Measurements from ENCODE around the gene SMURF2.
"Not testable (repeated sequence)": the region's sequence is repeated elsewhere in the genome, so short reads cannot be mapped to it uniquely, and the experiment has no call there.

Gene SMURF2

DNA sequence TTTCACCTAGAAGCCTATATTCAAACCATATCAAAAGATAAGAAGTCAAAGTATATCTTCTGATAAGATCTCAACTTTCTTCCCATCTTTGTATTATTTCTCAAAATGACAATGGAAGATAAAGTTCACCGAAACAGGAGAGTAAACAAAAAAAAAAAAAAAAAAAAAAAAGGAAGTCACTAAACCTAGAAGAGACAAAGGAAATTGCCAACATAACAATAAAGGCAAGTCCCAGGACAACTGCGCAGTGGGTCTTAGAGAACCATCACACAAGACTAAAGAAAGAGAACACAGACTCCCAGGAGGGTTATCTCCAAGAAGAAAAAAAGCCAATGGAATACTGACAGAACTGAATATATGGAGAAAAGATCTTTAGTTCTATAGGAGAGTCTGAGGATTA is 65.7 kb downstream of the SMURF2 start:
- no peak for DNase-seq

DNA sequence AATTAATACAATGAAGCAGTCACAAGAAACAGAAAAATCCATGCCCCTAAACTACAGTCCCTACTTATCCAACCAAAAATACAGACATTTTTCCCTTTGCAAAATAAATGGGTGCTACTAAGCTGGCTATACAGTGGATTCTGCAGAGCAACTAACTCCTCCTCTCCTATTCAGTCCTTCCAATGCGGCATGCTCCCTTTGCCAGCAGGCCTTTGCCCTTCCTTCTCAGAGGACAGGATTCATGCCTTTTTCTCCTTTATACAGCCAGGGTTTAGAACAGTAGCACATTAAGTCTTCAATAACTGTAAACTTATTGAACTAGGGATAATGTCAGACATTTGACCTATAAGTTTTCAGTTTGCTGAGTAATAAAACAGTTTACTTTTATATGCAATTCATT is 70.2 kb downstream of the SMURF2 start:
- no peak for DNase-seq

DNA sequence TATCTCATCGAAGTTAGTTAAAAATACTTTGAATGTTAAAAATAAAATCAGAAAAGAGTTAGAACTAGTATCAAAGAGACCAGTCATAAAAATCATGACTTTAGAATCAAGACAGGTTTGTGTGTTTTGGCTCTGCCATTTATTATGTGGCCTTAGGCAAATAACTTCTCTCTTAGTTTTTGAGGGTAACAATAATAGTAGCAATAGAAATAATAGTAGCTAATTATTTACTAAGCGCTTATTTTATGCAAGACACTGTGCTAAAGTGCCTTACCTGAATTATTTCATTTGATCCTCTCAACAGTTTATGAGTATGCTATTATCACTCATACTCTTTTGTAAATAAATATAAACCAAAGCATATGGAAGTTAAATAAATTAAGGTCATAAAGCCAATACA is 77.0 kb downstream of the SMURF2 start:
- DNase-seq = no peak

DNA sequence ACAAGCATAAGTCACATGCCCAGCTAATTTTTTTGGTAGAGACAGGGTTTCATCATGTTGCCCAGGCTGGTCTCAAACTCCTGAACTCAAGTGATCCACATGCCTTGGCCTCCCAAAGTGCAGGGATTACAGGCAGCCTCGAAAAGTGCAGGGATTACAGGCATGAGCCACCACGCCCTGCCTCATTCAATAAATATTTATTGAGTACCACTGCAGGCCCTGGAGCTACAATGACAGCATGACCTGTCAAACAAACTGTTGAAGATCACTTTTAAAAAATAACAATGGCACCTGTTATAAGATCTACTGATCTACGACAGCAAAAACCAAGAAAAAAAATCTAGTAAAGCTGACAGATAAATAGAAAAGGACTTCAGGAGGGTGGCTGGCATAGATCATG is 79.1 kb downstream of the SMURF2 start:
- no peak for DNase-seq

DNA sequence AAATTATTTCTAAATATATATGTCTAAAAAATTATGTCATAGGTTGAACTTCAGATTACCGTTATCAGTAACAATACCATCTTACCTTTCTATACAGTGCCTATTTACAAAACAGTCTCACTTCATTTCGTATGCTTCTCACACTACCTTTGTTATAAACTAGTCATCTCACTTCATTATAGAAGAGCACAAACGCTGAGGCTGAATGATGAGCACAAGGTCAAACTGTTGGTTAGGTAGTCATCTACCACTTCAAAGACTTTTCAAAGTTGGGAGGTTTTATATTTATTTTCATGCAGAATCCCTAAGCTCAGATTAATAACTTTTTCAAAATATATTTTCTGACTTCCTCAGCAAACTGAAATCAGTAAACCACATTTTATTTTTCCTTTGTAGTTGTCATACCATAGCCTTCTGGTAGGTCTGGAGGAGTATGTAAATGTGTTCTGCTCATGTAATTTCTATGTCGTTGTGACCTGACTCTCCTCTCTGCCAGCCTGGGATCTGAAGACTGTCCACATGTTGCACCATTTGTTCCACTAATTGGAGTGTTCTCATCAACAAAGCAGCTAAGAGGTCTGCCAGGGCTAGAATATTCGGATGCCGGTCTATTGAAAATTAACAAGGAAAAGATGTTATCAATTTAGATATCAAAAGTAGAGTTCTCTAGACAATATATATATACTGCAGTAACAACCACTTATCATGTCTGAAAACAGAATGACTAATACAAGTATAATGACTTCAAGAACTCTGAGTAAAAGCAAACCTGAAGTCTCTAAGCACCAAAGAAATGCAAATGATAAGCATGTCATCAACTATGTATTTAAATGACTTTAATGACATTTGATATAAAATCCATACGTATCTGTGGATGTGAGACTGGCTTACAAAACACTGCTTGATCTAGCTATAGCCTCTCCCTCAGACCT is 81.5 kb downstream of the SMURF2 start:
- no peak for DNase-seq

DNA sequence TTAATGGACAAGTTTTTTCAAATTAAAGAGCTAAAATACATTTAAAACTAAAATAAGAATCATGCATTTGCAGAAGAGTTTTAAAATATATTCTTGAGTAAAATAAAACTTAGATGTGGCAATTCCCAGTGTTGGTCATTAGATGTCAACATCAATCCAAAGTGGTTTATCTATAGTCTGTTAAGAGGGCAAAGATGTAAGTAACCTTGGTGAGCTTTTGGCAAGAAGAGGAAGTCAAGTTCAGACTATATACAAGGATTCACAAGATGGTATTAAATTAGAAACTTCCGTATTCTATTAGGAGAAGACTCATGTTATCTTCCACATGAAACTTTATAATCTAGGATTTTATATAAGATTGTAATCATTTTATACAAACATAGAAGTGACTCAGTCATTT is 82.2 kb downstream of the SMURF2 start:
- no peak for DNase-seq

DNA sequence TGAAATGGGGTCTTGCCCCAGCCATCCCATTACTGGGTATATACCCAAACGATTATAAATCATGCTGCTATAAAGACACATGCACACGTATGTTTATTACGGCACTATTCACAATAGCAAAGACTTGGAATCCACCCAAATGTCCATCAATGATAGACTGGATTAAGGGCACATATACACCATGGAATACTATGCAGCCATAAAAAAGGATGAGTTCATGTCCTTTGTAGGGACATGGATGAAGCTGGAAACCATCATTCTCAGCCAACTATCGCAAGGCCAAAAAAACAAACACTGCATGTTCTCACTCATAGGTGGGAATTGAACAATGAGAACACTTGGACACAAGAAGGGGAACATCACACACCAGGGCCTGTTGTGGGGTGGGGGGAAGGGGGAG is 85.1 kb downstream of the SMURF2 start:
- DNase-seq = not testable (repeated sequence)

DNA sequence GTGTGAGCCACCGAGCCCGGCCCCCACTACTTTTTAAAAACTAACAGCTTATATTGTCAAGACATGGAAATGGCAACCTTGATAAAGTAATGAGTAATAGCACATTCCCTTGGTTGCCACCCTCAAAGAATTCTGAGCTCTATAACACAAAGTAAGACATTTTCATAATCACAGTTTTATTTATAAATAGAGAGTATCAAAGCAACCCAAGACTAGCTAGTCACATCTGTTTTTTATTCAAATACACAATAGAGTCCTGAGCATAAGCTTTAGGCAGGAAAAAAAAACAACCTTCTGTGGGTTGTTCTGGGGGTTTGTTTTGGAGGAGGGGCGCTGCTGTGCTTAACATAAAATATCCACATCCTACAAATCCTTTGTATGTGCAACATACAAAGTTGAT is 86.7 kb downstream of the SMURF2 start:
- DNase-seq = peak; percentile 23

DNA sequence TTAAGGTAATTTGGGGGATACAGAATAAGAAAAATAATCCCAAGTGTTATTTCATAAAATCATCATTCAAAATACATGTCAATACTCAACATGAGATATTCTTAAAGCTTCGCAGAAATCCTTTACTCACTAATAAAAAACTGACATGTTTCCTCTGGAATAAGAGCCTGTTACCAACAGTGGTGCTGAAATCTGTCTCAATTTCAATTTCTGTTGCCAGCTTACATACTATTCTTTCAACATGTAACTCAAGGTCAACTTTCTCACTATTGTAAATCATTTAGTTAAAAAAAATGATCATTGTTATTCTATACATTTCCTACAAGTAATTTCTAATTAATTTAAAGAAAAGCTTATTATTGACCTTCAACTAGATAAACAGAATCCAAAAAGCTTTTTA is 87.5 kb downstream of the SMURF2 start:
- DNase-seq = no peak

DNA sequence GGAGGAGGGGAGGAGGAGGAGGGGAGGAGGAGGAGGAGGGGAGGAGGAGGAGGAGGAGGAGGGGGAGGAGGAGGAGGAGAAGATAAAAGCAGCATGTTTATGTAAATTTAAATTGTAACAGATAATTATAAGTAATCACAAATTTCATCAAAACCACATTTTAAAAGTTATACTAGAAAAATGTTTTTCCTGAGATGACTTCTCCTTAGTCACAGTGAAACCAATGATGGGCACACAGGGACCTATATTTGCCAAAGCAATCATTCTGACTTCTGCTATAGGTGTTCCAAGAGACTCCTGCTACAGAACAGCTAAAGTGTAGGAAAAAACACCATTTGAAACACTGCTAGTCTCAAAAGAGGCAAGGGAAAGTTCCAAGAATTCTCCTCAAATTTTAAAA is 88.9 kb downstream of the SMURF2 start:
- peak; percentile 32 for DNase-seq

DNA sequence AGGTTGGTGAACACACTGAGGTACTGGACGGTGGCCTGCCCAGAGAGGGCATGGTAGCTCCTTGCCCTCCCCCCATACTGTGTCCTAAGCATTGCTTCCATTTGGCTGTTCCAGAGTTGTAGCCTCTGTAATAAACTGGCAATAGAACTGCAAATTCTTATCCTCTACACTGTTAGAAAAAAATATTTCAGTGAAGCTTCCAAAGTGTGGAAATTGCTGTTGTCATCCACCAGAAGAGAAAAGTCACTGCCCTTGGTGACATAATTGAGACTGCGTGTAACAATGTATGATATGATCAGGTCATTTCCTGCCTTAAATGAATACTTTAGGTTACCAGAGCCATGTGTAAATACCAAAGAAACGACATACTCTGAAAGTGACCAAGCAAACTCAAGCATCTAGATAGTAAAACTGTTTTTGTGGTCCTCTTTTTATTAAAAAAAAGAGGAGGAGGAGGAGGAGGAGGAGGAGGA is 89.4 kb downstream of the SMURF2 start:
- DNase-seq = peak; percentile 88

DNA sequence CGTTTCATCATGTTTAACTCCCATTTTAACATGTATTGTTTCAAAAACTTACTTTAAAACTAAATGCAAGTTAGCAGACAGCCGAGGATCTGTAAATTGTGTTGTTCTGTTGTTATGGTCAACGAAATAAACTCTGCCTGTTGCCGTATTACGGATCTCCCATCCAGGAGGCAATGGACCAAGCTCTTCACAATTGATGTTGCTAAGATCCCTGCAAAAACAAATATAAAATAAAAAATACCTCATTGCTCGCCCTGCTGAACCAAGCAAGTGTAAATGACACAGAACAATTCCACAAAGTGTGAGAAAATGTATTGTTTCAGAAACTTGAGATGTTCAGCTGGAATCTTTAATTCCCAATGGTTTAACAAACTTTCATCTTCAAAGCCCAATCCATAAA is 90.4 kb downstream of the SMURF2 start:
- DNase-seq = peak; percentile 2

DNA sequence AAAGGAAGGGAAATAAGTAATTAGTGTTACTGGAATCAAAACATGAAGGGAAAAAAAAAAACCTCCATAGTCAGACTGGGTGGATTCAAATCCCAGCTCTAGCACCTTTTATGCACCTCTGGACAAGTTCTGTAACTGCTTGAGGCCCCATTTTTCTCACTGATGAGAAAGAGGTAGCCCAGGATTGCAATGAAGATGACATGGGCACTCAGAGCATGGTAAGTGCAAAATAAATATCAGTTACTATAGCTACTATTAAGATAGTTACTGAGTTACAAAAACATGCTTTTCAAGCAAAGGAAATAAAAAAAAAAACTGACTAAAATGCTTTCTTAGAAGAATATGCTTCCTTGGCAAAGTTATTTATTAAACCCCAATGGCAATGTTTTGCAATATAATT is 96.5 kb downstream of the SMURF2 start:
- DNase-seq = no peak

DNA sequence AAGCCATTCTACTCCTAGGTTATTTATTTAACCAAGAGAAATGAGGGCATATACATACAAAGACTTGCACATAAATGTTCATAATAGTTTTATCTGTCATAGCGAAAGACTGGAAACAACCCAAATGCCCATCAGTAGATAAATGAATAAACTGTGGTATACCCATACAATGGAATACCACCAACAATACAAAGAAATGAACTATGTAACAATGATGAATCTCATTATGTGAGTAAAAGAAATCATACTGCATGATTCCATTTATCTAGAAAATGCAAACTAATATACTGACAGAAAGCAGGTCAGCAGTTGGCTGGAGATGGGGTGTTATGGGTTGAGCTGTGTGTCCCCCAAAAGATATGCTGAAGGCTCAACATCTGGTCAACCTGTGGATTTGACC is 98.0 kb downstream of the SMURF2 start:
- DNase-seq = no peak

DNA sequence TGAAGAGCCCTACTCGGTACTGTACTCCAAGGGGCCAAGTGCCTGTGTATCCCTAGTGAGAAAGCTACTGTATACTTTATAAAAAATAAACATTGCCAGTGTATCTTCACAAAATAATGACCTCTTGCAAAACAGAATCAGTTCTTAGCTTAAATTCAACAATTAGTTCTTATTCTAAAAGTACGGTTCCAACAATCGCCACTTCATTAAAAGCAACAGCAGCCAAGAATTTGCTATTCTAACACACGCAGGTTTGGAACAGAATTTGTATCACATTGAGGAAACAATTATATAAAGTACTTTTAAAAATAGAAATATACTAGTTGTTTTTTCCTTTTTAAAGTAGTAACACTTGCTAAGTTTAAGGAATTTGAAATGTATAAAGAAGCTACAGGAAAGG is 106.8 kb downstream of the SMURF2 start:
- DNase-seq = no peak

DNA sequence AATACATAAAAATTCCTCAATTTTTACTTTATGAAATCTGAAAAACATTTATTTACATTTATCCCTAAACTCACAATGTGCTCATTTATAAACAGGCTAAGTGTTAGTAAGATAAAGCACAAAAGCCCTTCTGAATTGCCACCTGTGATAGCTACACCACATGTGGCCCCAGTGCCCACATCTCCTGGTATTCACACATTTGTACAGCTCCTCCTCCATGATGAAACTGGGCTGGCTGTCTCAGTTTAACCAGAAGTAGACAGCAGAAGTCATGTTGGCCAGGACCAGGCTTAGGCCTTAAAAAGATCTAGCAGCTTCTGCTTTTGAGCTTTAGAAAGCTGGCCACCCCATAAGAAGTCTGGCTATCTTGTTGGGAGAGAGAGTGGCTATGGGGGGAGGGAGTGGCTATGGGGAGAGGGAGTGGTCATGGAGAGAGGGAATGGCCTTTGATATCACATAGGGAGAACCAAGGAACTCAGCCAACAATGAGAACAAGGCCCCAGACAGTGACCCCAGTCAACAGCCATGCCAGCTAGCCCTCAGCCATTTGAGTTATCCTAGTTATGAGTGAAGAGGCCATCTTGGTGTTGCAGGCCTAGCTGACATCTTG is 108.0 kb downstream of the SMURF2 start:
- DNase-seq = no peak

DNA sequence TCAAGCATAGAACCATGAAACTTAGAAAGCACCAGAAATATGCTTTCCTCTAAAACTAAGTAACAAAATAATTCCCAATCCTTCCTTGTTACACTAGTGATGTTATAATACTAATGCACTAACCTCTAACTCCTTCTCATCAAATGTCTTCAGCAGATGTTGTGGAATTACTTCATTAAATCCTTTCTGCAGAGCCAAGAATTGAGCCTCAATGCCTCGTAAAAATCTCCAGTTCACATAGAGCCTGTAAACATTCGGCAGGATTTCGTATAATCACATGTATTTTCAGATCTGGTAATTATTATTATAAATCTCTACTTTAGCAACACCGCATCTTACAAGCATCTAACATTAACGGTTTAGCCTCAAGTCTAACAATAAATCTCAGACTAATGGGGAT is 110.6 kb downstream of the SMURF2 start:
- DNase-seq = no peak

DNA sequence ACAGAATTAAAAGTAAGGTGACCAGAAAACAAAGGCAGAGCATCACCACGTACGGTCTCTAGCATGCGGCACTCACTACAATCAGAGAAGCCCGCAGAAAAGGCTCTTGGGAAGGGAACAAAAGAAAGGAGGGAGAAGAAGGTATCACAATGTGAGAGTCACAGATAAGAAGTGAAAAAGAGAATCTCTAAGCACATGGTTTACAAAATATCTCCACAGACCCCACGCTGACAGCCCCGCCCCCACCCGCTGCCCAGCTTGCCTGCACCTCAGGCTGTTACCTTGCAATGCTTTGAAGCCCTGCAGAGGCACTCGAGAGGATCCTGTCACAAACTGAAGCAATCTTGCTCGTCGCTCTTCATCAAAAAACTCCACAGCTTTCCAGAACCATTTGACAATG is 114.8 kb downstream of the SMURF2 start:
- DNase-seq = no peak

DNA sequence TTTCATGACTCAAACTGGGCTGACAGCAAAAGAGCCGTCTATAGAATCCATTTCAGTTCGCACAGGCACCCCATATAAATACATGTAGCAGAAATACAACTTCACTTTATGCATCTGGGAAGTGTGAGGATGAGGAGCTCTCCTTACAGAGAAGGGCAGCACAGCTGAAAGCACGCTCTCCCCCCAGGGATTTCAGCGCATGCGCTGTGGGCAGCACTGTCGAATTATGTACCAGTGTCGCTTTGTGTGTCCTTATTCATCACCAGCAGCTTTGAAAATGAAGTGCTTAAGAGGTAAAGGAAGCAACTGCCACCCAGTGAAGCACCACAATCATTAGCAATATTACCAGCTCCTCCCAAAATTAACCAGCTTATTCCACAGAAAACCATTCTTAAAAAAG is 115.4 kb downstream of the SMURF2 start:
- DNase-seq = no peak

DNA sequence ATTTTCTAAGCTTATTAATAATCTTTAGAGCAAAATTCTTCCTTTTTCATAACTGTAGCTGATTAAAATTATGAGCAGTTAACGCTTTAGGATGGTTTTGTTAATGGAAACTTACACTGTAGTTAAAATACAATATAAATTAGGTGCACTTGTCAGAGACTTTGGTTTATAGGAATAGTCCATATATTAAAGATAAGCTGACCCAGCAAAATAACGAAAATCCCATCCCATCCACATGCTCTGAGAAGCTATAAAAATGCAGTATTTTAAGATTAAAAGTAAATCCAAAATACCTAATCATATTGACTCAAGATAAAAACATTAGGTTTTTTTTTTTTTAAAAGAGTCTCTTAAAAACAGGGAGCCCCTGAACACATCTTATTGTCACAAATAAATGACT is 117.4 kb downstream of the SMURF2 start:
- DNase-seq = no peak

DNA sequence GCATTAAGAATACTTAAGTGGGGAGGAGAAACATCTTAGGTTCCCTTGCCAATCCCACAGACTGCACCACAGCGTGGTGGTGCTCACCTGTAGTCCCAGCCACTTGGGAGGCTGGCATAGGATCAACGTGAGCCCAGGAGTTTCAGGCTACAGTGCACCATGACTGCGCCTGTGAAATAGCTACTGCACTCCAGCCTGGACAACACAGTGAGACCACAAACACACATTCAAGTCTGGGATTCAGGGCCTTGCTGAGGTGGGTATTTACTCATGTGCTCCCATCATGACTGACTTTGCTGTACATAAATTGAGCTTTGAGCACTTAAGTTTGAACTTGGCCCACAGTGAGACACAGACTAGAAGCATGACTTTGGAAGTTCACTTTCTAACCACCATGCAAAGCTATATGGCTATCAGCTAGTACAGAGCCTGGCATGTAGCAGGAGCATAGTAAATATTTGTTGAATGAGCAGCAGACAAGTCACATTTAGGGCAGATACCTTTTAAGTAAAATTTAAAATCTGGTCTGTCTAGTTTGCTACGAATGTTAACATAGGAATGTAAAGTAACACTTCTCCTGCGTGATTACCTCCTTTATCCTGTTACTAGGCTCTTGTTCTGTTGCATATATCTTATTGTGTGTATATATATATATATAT is 121.9 kb downstream of the SMURF2 start:
- DNase-seq = no peak

DNA sequence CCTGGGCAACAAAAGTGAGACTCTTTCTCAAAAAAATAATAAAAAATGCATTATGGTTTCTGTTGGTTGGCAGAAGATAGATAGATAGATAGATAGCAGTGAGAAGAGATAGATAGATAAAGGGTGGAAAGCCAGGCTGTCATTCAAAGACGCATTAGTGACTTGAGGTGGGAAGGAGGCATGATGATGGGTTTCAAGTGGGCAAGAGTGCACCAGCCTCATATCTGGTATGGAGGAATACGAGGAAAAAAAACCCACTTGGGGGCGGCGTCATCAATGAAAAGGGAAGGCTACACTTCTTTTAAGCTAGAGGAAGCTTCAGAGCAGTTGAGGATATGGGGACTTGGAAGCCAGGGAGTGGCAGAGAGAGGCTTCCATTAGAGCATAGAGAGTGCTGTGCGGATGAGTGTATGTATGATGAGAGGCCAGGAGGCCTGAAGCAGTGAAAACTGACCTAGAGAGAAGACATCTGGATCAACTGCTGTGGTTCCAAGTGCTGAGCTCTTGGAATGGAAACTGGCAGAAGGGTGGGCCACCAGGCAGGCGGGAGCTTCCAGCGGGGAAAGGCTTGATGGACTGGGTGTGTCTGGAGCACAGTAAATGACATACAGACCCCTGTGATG is 123.5 kb downstream of the SMURF2 start:
- no peak for DNase-seq

DNA sequence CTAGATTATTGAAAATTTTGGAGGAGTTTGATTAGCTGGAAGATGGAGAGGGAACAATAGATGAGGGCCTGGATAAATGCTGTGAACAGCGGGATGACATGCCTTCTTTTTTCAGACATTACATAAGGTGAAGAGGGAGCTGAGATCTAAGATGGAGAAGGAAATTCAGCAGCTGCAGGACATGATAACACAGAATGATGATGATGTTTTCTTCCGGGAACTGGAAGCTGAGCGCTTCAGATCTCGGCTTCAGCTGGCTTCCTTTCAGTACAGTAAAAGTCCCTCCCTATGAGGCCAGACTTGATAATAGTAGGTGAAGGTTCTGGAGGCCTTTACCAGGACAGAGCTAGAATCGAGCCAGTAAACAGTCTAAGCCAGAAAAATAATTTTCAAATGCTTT is 124.6 kb downstream of the SMURF2 start:
- no peak for DNase-seq

Data from fibroblast of skin of back (primary cell).